Measurements from ENCODE around the gene SSBP2. TPM values are rescaled to one million over a fixed set of nuclear protein-coding genes. Genes with fewer than 3 reads are reported as not detected.

Gene SSBP2
- total RNA-seq, 4 donors from 2014 or later: 10.9 to 22.3 (median 14.9) TPM

- H3K36me3 ChIP-seq: no peaks in the 10 kb centered on the region
- no peak for DNase-seq
- H3K27me3 ChIP-seq: no peaks in the 10 kb centered on the region
- H3K9me3 ChIP-seq: no peaks in the 10 kb centered on the region
- no peak overlapping the region for H3K27ac ChIP-seq
- H3K4me1 ChIP-seq: no peaks in the 10 kb centered on the region
- no peak for TF ChIP-seq CTCF (IDR thresholded peaks at IDR 0.05)
- no peak for TF ChIP-seq POLR2A (IDR thresholded peaks at IDR 0.05)
- no peak overlapping the region for H3K4me3 ChIP-seq
Observed at GRCh38 chr5:81767938-81768337, 17.0 kb upstream of the SSBP2 start.

GRCh38 chr5:81767097-81767496 is 16.2 kb upstream of the SSBP2 start:
- no peaks in the 10 kb centered on the region for H3K27me3 ChIP-seq

GRCh38 chr5:81766611-81767010 is 15.7 kb upstream of the SSBP2 start:
- H3K4me1 ChIP-seq: no peaks in the 10 kb centered on the region
- H3K36me3 ChIP-seq: no peaks in the 10 kb centered on the region
- H3K27ac ChIP-seq: no peak overlapping the region
- no peaks in the 10 kb centered on the region for H3K27me3 ChIP-seq
- H3K4me3 ChIP-seq: no peak overlapping the region
- no peak for TF ChIP-seq POLR2A (IDR thresholded peaks at IDR 0.05)
- no peak for TF ChIP-seq CTCF (IDR thresholded peaks at IDR 0.05)
- H3K9me3 ChIP-seq: no peaks in the 10 kb centered on the region
- no peak for DNase-seq

More at GRCh38 chr5:81767097-81767496, 16.2 kb upstream of the SSBP2 start:
- no peak for DNase-seq
- no peak overlapping the region for H3K27ac ChIP-seq
- TF ChIP-seq CTCF (IDR thresholded peaks at IDR 0.05) (no peak), POLR2A (IDR thresholded peaks at IDR 0.05) (no peak)
- H3K36me3 ChIP-seq: no peaks in the 10 kb centered on the region
- H3K9me3 ChIP-seq: no peaks in the 10 kb centered on the region
- no peak overlapping the region for H3K4me3 ChIP-seq
- no peaks in the 10 kb centered on the region for H3K4me1 ChIP-seq

GRCh38 chr5:81763294-81763928 is 12.5 kb upstream of the SSBP2 start:
- no peak overlapping the region for H3K27ac ChIP-seq
- no peaks in the 10 kb centered on the region for H3K4me1 ChIP-seq
- TF ChIP-seq POLR2A (IDR thresholded peaks at IDR 0.05): no peak
- no peak for TF ChIP-seq CTCF (IDR thresholded peaks at IDR 0.05)
- H3K27me3 ChIP-seq: no peaks in the 10 kb centered on the region
- H3K4me3 ChIP-seq: no peak overlapping the region
- H3K36me3 ChIP-seq: no peaks in the 10 kb centered on the region
- no peaks in the 10 kb centered on the region for H3K9me3 ChIP-seq
- DNase-seq: no peak

GRCh38 chr5:81762853-81763252 is 12.0 kb upstream of the SSBP2 start:
- Histone ChIP-seq H3K27me3 (no peaks in the 10 kb centered on the region), H3K9me3 (no peaks in the 10 kb centered on the region)

More at GRCh38 chr5:81762853-81763252, 12.0 kb upstream of the SSBP2 start:
- no peak overlapping the region for H3K27ac ChIP-seq
- no peak overlapping the region for H3K4me3 ChIP-seq
- DNase-seq: no peak
- no peaks in the 10 kb centered on the region for H3K36me3 ChIP-seq
- no peaks in the 10 kb centered on the region for H3K4me1 ChIP-seq
- no peak for TF ChIP-seq POLR2A (IDR thresholded peaks at IDR 0.05)
- TF ChIP-seq CTCF (IDR thresholded peaks at IDR 0.05): no peak

Measured in Peyer's patch (tissue), 4 donors.